ENCODE data around the gene ACP6. TPM values are rescaled to one million over a fixed set of nuclear protein-coding genes. Genes with fewer than 3 reads are reported as not detected.

Gene ACP6
- total and polyA plus RNA-seq, 2 of the 13 experiments (the other 11 are each of a cell fraction or from before 2014, with no cell fraction given), result 18.1 to 33.7 TPM

GRCh38 chr1:147654511-147654910, 15.8 kb downstream of the ACP6 start:
- Histone ChIP-seq H3K79me2 (ENCODE audit: insufficient read depth, low read length) (no peaks in the 10 kb centered on the region), H3K27ac (ENCODE audit: extremely low read length, insufficient read depth, low read length) (no peak overlapping the region), H2AFZ (ENCODE audit: low read length) (no peak overlapping the region), H3K4me3 (replicated peaks in 1 of 3; ENCODE audit: insufficient read depth in 1 of 3, low read depth in 2 of 3, low read length in 3 of 3) (no peak overlapping the region), H3K4me1 (ENCODE audit: insufficient read depth, low read length) (peaks cover 11% of the 10 kb centered on the region), H3K9ac (ENCODE audit: insufficient read depth, low read depth, low read length) (no peak overlapping the region), H3K36me3 (replicated peaks in 1 of 2; ENCODE audit: control insufficient read depth in 1 of 2, insufficient read depth in 2 of 2, low read length in 2 of 2) (peaks cover 26 to 74% of the 10 kb centered on the region in 2 experiments), H3K9me3 (ENCODE audit: low read length) (no peaks in the 10 kb centered on the region), H4K20me1 (ENCODE audit: insufficient read depth, low read length) (no peaks in the 10 kb centered on the region), H3K4me2 (ENCODE audit: low read depth, low read length) (no peak overlapping the region), H3K27me3 (ENCODE audit: control insufficient read depth in 1 of 2, insufficient read depth in 2 of 2, low read length in 2 of 2) (no peaks in the 10 kb centered on the region; a peak in 1 of 5 replicates)
- ATAC-seq, result no peak
- DNase-seq (ENCODE audit: low spot score), result no peak
- in situ Hi-C loops (cut with HindIII; ENCODE audit: extremely low pct_ligation_motif_present, low pct_unique_long_range_greater_than_20kb) (no loop called here), intact Hi-C loops (cut with micrococcal nuclease; ENCODE audit: unreplicated experiment) (no loop called here)
- CTCF ChIA-PET (ENCODE audit: low intra/inter-chr PET ratio, low total read pairs), result no interaction called here
- WGBS (ENCODE audit: low lambda C conversion rate), result 92% methylated on average over 5 of the region's 5 CpGs
- POLR2A ChIA-PET, result no interaction called here
- no TSS peak for BruUV-seq (replicated peaks)
- TF ChIP-seq KDM3A (CRISPR knock-in tag; IDR thresholded peaks at IDR 0.05; ENCODE audit: low read depth) (no peak), GLI4 (CRISPR knock-in tag; IDR thresholded peaks at IDR 0.05; ENCODE audit: borderline replicate concordance) (no peak), ZNF558 (CRISPR knock-in tag; IDR thresholded peaks at IDR 0.05; ENCODE audit: borderline replicate concordance) (no peak), TCF12 (IDR thresholded peaks at IDR 0.05) (no peak), TCF12 (CRISPR knock-in tag; IDR thresholded peaks at IDR 0.05) (no peak), ZNF891 (CRISPR knock-in tag; IDR thresholded peaks at IDR 0.05) (no peak), REL (CRISPR knock-in tag; conservative IDR thresholded peaks at IDR 0.05) (no peak), STAT5B (CRISPR knock-in tag; IDR thresholded peaks at IDR 0.05) (no peak), ZNF256 (CRISPR knock-in tag; conservative IDR thresholded peaks at IDR 0.05) (no peak), HOXA3 (CRISPR knock-in tag; IDR thresholded peaks at IDR 0.05) (no peak), NFKB2 (CRISPR knock-in tag; IDR thresholded peaks at IDR 0.05; ENCODE audit: borderline replicate concordance) (no peak), ZNF121 (CRISPR knock-in tag; IDR thresholded peaks at IDR 0.05) (no peak), EHMT2 (IDR thresholded peaks at IDR 0.05; ENCODE audit: borderline replicate concordance, low read depth, low read length) (no peak), MATR3 (CRISPR knock-in tag; IDR thresholded peaks at IDR 0.05) (no peak), GPN1 (CRISPR knock-in tag; IDR thresholded peaks at IDR 0.05; ENCODE audit: borderline replicate concordance) (no peak), ELF3 (CRISPR knock-in tag; IDR thresholded peaks at IDR 0.05) (no peak), KDM2A (CRISPR knock-in tag; IDR thresholded peaks at IDR 0.05; ENCODE audit: borderline replicate concordance, low read depth) (no peak), ZKSCAN5 (CRISPR knock-in tag; IDR thresholded peaks at IDR 0.05) (no peak), NR2F2 (IDR thresholded peaks at IDR 0.05; ENCODE audit: borderline replicate concordance, low read depth) (no peak)
- no peak for FAIRE-seq
